GM19193 (cell line): ENCODE data around the gene TMEM255B.

Experiments used
- POLR2A ChIP-seq: IDR thresholded peaks from 4 replicates; pipeline ENCODE4 v1.6.1; 2011; ENCODE audit not compliant: insufficient read depth, insufficient read length; ENCODE audit errors: extremely low read depth

Gene TMEM255B

GRCh38 chr13:113843864-113844556 is 85.0 kb downstream of the TMEM255B start:
- TF ChIP-seq POLR2A: no peak

- no peak for TF ChIP-seq POLR2A
These were observed 86.0 kb downstream of the TMEM255B start for GRCh38 chr13:113845055-113845454.

- TF ChIP-seq POLR2A: no peak
These were observed 87.0 kb downstream of the TMEM255B start for GRCh38 chr13:113845723-113846635.

GRCh38 chr13:113846636-113847318 is 87.8 kb downstream of the TMEM255B start:
- TF ChIP-seq POLR2A: no peak

- TF ChIP-seq POLR2A: no peak
These were observed 89.0 kb downstream of the TMEM255B start for GRCh38 chr13:113848020-113848419.

GRCh38 chr13:113848431-113849260 is 89.6 kb downstream of the TMEM255B start:
- no peak for TF ChIP-seq POLR2A

- TF ChIP-seq POLR2A: no peak
These were observed 90.5 kb downstream of the TMEM255B start for GRCh38 chr13:113849546-113849945.

- TF ChIP-seq POLR2A: no peak
These were observed 91.1 kb downstream of the TMEM255B start for GRCh38 chr13:113849981-113850721.

- no peak for TF ChIP-seq POLR2A
These were observed 91.9 kb downstream of the TMEM255B start for GRCh38 chr13:113850722-113851479.

GRCh38 chr13:113851480-113851803 is 92.4 kb downstream of the TMEM255B start:
- no peak for TF ChIP-seq POLR2A

GRCh38 chr13:113851826-113852535 is 93.0 kb downstream of the TMEM255B start:
- no peak for TF ChIP-seq POLR2A
